OCI-LY7 (cell line): ENCODE measurements around the gene ZNF536. TPM values are rescaled to one million over a fixed set of nuclear protein-coding genes. Genes with fewer than 3 reads are reported as not detected.

ENCODE experiments used
- BruUV-seq: library from RNA; stranded (reverse); fragments of 400-500 nt; replicated peaks from 2 replicates; lab custom pipeline; 2021; lab: Mats Ljungman, UMichigan
- CTCF ChIA-PET: fragments of 300-600 bp; sonication (Branson Sonifier 250); formaldehyde crosslinking; loops from one replicate; lab custom pipeline; 2022; ENCODE audit warnings: antibody characterized with exemption; ENCODE audit not compliant: unreplicated experiment; lab: Charles Lee
- POLR2A ChIA-PET: fragments of 300-600 bp; sonication (Branson Sonifier 250); formaldehyde crosslinking; loops from one replicate; lab custom pipeline; 2022; ENCODE audit warnings: antibody characterized with exemption; lab: Charles Lee
- DNase-seq: peaks from one replicate; pipeline ENCODE4 v3.0.0-alpha.2; 2015; ENCODE audit warnings: low spot score
- H2AFZ ChIP-seq: fragments of 200-600 bp; sonication (generic), shearing (Covaris generic); 2 replicates; pipeline ENCODE4 v1.6.1; 2014; ENCODE audit warnings: mild to moderate bottlenecking, antibody characterized with exemption, low read length, moderate library complexity
- H3K27ac ChIP-seq: fragments of 200-600 bp; sonication (generic); 2 replicates; pipeline ENCODE4 v1.5.1; 2014; ENCODE audit warnings: mixed run types, low read depth, mild to moderate bottlenecking, moderate library complexity, low read length, inconsistent platforms; ENCODE audit not compliant: poor library complexity, severe bottlenecking
- H3K36me3 ChIP-seq: fragments of 200-600 bp; sonication (generic); 2 replicates; pipeline ENCODE4 v1.6.1; 2014; ENCODE audit warnings: mild to moderate bottlenecking, antibody characterized with exemption, low read length, moderate library complexity, mixed read lengths; ENCODE audit not compliant: insufficient read depth
- H3K4me1 ChIP-seq: fragments of 200-600 bp; sonication (generic); 2 replicates; pipeline ENCODE4 v1.5.1; 2014; ENCODE audit warnings: mild to moderate bottlenecking, low read length; ENCODE audit not compliant: insufficient read depth, poor library complexity, severe bottlenecking
- H3K4me2 ChIP-seq: fragments of 200-600 bp; sonication (generic); 2 replicates; pipeline ENCODE4 v1.6.1; 2014; ENCODE audit warnings: mild to moderate bottlenecking, low read length
- H3K4me3 ChIP-seq: fragments of 200-600 bp; sonication (generic); 2 replicates; pipeline ENCODE4 v1.5.1; 2014; ENCODE audit warnings: mild to moderate bottlenecking, low read depth, low read length; ENCODE audit not compliant: poor library complexity, severe bottlenecking
- H3K79me2 ChIP-seq: fragments of 200-600 bp; sonication (generic); 2 replicates; pipeline ENCODE4 v1.6.1; 2016; ENCODE audit warnings: low read depth, mild to moderate bottlenecking, low read length, moderate library complexity, mixed read lengths; ENCODE audit not compliant: insufficient read depth
- H3K9me2 ChIP-seq: fragments of 200-600 bp; sonication (generic); 2 replicates; pipeline ENCODE4 v1.6.1; 2016; ENCODE audit warnings: mild to moderate bottlenecking, low read length, mixed read lengths; ENCODE audit not compliant: insufficient read depth
- H3K9me3 ChIP-seq: fragments of 200-600 bp; sonication (generic); 2 replicates; pipeline ENCODE4 v1.6.1; 2014; ENCODE audit warnings: mild to moderate bottlenecking, mixed run types, low read length, mixed read lengths
- H4K20me1 ChIP-seq: fragments of 200-600 bp; sonication (generic); 2 replicates; pipeline ENCODE4 v1.6.1; 2014; ENCODE audit warnings: mild to moderate bottlenecking, antibody characterized with exemption, low read length, moderate library complexity, mixed read lengths; ENCODE audit not compliant: insufficient read depth
- EZH2phosphoT487 ChIP-seq: fragments of 200-600 bp; sonication (generic); IDR thresholded peaks from 2 replicates; pipeline ENCODE4 v1.6.1; 2018; ENCODE audit warnings: low read depth, borderline replicate concordance, mild to moderate bottlenecking, mixed run types, antibody characterized with exemption, low read length, moderate library complexity, mixed read lengths
- intact Hi-C: fragments of 100-400 bp; cut with micrococcal nuclease; formaldehyde crosslinking; loops from one replicate; pipeline ENCODE4 v1.10.0; 2022; ENCODE audit not compliant: unreplicated experiment
- total RNA-seq, 2 experiments: library from RNA; depleted of rRNA in 1 of 2; stranded (reverse); fragments of >200 nt in 1 of 2; shearing (Covaris generic) in 1 of 2; gene quantifications; 2 replicates each; pipeline ENCODE4 v1.2.3, GENCODE V29; 2014 to 2022
- TF ChIP-seq, protein P1 (sequence below): fragments of 200-600 bp; sonication (generic); conservative IDR thresholded peaks from 2 replicates; pipeline ENCODE4 v1.5.1; 2014; ENCODE audit warnings: mild to moderate bottlenecking, antibody characterized with exemption, low read length, moderate library complexity, mixed read lengths

The ZNF536 gene
- total RNA-seq, 2 experiments from 2014 or later = 0.06 to 0.30 TPM

DNA sequence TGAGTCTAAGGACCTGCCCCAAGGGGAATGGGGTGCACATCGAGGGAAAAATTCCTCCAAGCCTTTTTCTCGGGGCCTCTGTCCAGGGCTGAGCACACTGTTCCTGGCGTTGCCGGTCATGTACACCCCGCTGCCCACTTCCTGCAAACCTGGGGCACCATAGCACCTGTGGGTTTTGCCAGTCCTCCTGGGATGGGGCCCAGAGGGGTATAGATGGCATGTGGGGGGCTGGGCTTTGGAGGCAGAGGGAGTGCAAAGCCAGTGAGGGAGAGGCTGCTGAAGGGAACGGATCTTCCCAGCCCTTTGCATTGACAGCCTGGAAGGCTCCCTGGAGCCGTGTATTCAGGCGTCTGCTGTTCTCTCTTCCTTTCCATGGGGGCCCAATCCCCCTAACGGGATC lies 187.3 kb downstream of the ZNF536 start:
- Histone ChIP-seq H2AFZ (no peak overlapping the region), H4K20me1 (no peaks in the 10 kb centered on the region), H3K4me1 (no peaks in the 10 kb centered on the region), H3K79me2 (no peaks in the 10 kb centered on the region), H3K36me3 (no peaks in the 10 kb centered on the region), H3K27ac (no peak overlapping the region), H3K9me2 (no peaks in the 10 kb centered on the region), H3K9me3 (no peaks in the 10 kb centered on the region), H3K4me2 (no peak overlapping the region), H3K4me3 (no peak overlapping the region)
- TF ChIP-seq, protein P1, sequence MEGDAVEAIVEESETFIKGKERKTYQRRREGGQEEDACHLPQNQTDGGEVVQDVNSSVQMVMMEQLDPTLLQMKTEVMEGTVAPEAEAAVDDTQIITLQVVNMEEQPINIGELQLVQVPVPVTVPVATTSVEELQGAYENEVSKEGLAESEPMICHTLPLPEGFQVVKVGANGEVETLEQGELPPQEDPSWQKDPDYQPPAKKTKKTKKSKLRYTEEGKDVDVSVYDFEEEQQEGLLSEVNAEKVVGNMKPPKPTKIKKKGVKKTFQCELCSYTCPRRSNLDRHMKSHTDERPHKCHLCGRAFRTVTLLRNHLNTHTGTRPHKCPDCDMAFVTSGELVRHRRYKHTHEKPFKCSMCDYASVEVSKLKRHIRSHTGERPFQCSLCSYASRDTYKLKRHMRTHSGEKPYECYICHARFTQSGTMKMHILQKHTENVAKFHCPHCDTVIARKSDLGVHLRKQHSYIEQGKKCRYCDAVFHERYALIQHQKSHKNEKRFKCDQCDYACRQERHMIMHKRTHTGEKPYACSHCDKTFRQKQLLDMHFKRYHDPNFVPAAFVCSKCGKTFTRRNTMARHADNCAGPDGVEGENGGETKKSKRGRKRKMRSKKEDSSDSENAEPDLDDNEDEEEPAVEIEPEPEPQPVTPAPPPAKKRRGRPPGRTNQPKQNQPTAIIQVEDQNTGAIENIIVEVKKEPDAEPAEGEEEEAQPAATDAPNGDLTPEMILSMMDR = no peak
- TF ChIP-seq EZH2phosphoT487 = no peak
- POLR2A ChIA-PET = interaction anchor here (0.6 to 1.5 kb wide), 2 partner anchors 11 to 32 kb away, joined by 3 to 4 read pairs; no protein-coding TSS in a partner anchor
- BruUV-seq = no TSS peak
- intact Hi-C loops = no loop called here
- CTCF ChIA-PET = no interaction called here
- no peak for DNase-seq

DNA sequence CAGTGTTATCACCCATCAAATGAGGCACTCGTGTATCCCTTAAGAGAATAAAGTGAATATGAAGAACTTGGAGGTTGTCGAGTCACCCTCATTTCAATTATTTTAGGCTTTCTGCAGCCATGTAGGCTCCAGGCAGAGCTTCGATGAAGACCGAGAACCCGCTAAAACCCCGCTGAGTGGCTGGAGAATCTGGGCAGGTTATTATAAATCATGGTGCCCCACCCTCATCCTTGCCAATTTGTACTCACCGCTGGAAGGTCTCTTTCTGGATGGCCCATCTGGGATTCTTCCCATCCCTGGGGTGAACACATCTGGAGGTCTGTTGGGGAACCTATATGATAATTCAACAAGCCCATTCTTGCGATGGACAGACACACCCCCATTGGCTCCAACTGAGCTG lies 190.8 kb downstream of the ZNF536 start:
- DNase-seq = no peak
- no peaks in the 10 kb centered on the region for H3K9me2 ChIP-seq
- no peaks in the 10 kb centered on the region for H3K4me1 ChIP-seq
- TF ChIP-seq, protein P1 = no peak
- TF ChIP-seq EZH2phosphoT487 = no peak
- no peaks in the 10 kb centered on the region for H4K20me1 ChIP-seq
- no peak overlapping the region for H3K27ac ChIP-seq
- H3K9me3 ChIP-seq = no peaks in the 10 kb centered on the region
- no peak overlapping the region for H3K4me2 ChIP-seq
- BruUV-seq = no TSS peak
- no peak overlapping the region for H2AFZ ChIP-seq
- POLR2A ChIA-PET = no interaction called here
- CTCF ChIA-PET = no interaction called here
- H3K36me3 ChIP-seq = no peaks in the 10 kb centered on the region
- no peak overlapping the region for H3K4me3 ChIP-seq
- H3K79me2 ChIP-seq = no peaks in the 10 kb centered on the region
- intact Hi-C loops = no loop called here

DNA sequence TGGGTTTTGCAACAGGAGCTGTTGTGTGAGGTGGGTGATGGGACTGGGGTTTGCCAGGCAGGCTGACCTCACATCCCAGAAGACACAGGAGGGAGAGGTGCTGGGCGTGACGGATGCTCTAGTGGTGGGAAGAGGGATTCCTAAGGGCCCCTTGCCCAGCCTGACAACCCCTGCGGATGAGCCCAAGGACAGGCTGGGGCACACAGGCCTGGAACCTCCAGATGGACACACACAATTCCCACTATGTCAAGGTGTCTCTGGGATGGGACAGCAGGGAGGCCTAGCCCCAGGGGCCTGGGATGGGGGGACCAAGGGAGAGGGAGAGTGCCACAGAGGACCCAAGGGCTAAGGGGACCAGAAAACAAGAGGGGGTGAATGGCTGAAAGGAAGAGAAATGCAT lies 191.5 kb downstream of the ZNF536 start:
- BruUV-seq = no TSS peak
- no peak for DNase-seq
- H3K4me2 ChIP-seq = no peak overlapping the region
- no peaks in the 10 kb centered on the region for H3K36me3 ChIP-seq
- ChIA-PET POLR2A (no interaction called here), CTCF (no interaction called here)
- H3K4me3 ChIP-seq = no peak overlapping the region
- H2AFZ ChIP-seq = no peak overlapping the region
- no peaks in the 10 kb centered on the region for H3K4me1 ChIP-seq
- H4K20me1 ChIP-seq = no peaks in the 10 kb centered on the region
- H3K27ac ChIP-seq = no peak overlapping the region
- TF ChIP-seq, protein P1 = no peak
- no peak for TF ChIP-seq EZH2phosphoT487
- no peaks in the 10 kb centered on the region for H3K79me2 ChIP-seq
- no peaks in the 10 kb centered on the region for H3K9me2 ChIP-seq
- H3K9me3 ChIP-seq = no peaks in the 10 kb centered on the region
- intact Hi-C loops = no loop called here
